GM23338 (cell line): ENCODE data around the gene TMEM145. TPM values are rescaled to one million over a fixed set of nuclear protein-coding genes. Genes with fewer than 3 reads are reported as not detected.

Experiments
- ATAC-seq: fragments of 200-7000 bp; cut with Tn5 transposase; 3 replicates; pipeline ENCODE4 v1.9.1; 2020
- DNase-seq: peaks from one replicate; pipeline ENCODE4 v3.0.0-alpha.2; 2015; ENCODE audit warnings: low spot score
- H2AFZ ChIP-seq: fragments of 200-600 bp; sonication (generic); 2 replicates; pipeline ENCODE4 v1.8.0; 2016; ENCODE audit warnings: antibody characterized with exemption, mild to moderate bottlenecking, moderate library complexity
- H3F3A ChIP-seq: fragments of 200-600 bp; sonication (generic); replicated peaks from 2 replicates; pipeline ENCODE4 v1.8.0; 2017; ENCODE audit warnings: antibody characterized with exemption, mixed run types, low read depth
- H3K27ac ChIP-seq: fragments of 200-600 bp; sonication (generic); 2 replicates; pipeline ENCODE4 v1.6.1; 2016; ENCODE audit warnings: low read depth
- H3K27me3 ChIP-seq: fragments of 200-600 bp; sonication (generic); 2 replicates; pipeline ENCODE4 v1.8.0; 2016; ENCODE audit warnings: mild to moderate bottlenecking, mixed run types, moderate library complexity; ENCODE audit not compliant: insufficient read depth
- H3K36me3 ChIP-seq: fragments of 200-600 bp; sonication (generic); 2 replicates; pipeline ENCODE4 v1.8.0; 2016; ENCODE audit warnings: mild to moderate bottlenecking; ENCODE audit not compliant: insufficient read depth
- H3K4me1 ChIP-seq: fragments of 200-600 bp; sonication (generic); 2 replicates; pipeline ENCODE4 v1.8.0; 2016; ENCODE audit warnings: mild to moderate bottlenecking, moderate library complexity; ENCODE audit not compliant: insufficient read depth
- H3K4me2 ChIP-seq: fragments of 200-600 bp; sonication (generic); 2 replicates; pipeline ENCODE4 v1.7.1; 2017; ENCODE audit warnings: mixed run types
- H3K4me3 ChIP-seq: fragments of 200-600 bp; sonication (generic); 2 replicates; pipeline ENCODE4 v1.6.1; 2016; ENCODE audit warnings: mixed run types
- H3K79me2 ChIP-seq: fragments of 200-600 bp; sonication (generic); replicated peaks from 2 replicates; pipeline ENCODE4 v1.8.0; 2017; ENCODE audit warnings: mild to moderate bottlenecking; ENCODE audit not compliant: insufficient read depth
- H3K9me2 ChIP-seq: fragments of 200-600 bp; sonication (generic); 2 replicates; pipeline ENCODE4 v1.8.0; 2017; ENCODE audit not compliant: insufficient read depth
- H4K20me1 ChIP-seq: fragments of 200-600 bp; sonication (generic); replicated peaks from 2 replicates; pipeline ENCODE4 v1.8.0; 2017; ENCODE audit warnings: mild to moderate bottlenecking; ENCODE audit not compliant: insufficient read depth
- H3K27ac Mint-ChIP-seq: 2 replicates; pipeline ENCODE4 v1.8.0; 2020; ENCODE audit warnings: inconsistent platforms, mild to moderate bottlenecking, moderate library complexity, mixed read lengths
- H3K27me3 Mint-ChIP-seq: 3 replicates; pipeline ENCODE4 v1.8.0; 2022; ENCODE audit warnings: low read depth, mild to moderate bottlenecking, moderate library complexity, mixed read lengths, inconsistent platforms; ENCODE audit not compliant: insufficient read depth, poor library complexity
- H3K36me3 Mint-ChIP-seq: 3 replicates; pipeline ENCODE4 v1.8.0; 2021; ENCODE audit warnings: low read depth, mild to moderate bottlenecking, inconsistent platforms, moderate library complexity, mixed read lengths
- H3K4me1 Mint-ChIP-seq: 3 replicates; pipeline ENCODE4 v1.8.0; 2020; ENCODE audit warnings: mild to moderate bottlenecking, inconsistent platforms, mixed read lengths
- H3K4me3 Mint-ChIP-seq: 3 replicates; pipeline ENCODE4 v1.8.0; 2021; ENCODE audit warnings: moderate library complexity, mild to moderate bottlenecking, inconsistent platforms, mixed read lengths
- H3K9me3 Mint-ChIP-seq: 3 replicates; pipeline ENCODE4 v1.8.0; 2020; ENCODE audit warnings: moderate library complexity, mild to moderate bottlenecking, inconsistent platforms, mixed read lengths
- CREB1 ChIP-seq: fragments of 250-450 bp; sonication (Bioruptor Pico); IDR thresholded peaks from 2 replicates; pipeline ENCODE4 v1.5.0; 2020; ENCODE audit warnings: low read depth, mild to moderate bottlenecking, moderate library complexity
- CTCF ChIP-seq, 2 experiments: fragments of 200-600 bp in 1 of 2; sonication (generic) in 1 of 2; conservative IDR thresholded peaks; 2 replicates each; pipeline versions ENCODE4 v1.5.1 to v1.6.1; 2016 to 2017; ENCODE audit warnings: antibody characterized with exemption in 2 of 2, low read depth in 2 of 2, mild to moderate bottlenecking in 2 of 2, moderate library complexity in 1 of 2
- ETS1 ChIP-seq: IDR thresholded peaks from 2 replicates; pipeline ENCODE4 v1.6.1; 2016; ENCODE audit warnings: antibody characterized with exemption
- EZH2phosphoT487 ChIP-seq: fragments of 200-600 bp; sonication (generic); IDR thresholded peaks from one replicate; pipeline ENCODE4 v1.8.1; 2018; ENCODE audit warnings: antibody characterized with exemption; ENCODE audit not compliant: unreplicated experiment
- JUNB ChIP-seq: IDR thresholded peaks from one replicate; pipeline ENCODE4 v1.6.1; 2016; ENCODE audit warnings: antibody characterized with exemption; ENCODE audit not compliant: unreplicated experiment
- REST ChIP-seq: IDR thresholded peaks from one replicate; pipeline ENCODE4 v1.6.1; 2018; ENCODE audit warnings: antibody characterized with exemption; ENCODE audit not compliant: unreplicated experiment
- STAT1 ChIP-seq: IDR thresholded peaks from one replicate; pipeline ENCODE4 v1.6.1; 2016; ENCODE audit warnings: antibody characterized with exemption; ENCODE audit not compliant: unreplicated experiment
- ZNF114 ChIP-seq: fragments of 250-450 bp; sonication (Bioruptor Pico); IDR thresholded peaks from 2 replicates; pipeline ENCODE4 v1.5.0; 2020; ENCODE audit warnings: mild to moderate bottlenecking, moderate library complexity
- ZNF331 ChIP-seq: fragments of 250-450 bp; sonication (Bioruptor Pico); IDR thresholded peaks from 2 replicates; pipeline ENCODE4 v1.5.0; 2020; ENCODE audit warnings: low read depth, mild to moderate bottlenecking, moderate library complexity
- polyA plus RNA-seq: library from polyadenylated mRNA; unstranded; fragments of >200 nt; fragmentation: Nextera tagmentation; extraction: Ambion mirVana; gene quantifications from 2 replicates; pipeline ENCODE4 v1.2.1, GENCODE V29; 2016
- total RNA-seq: library from RNA; depleted of rRNA; stranded (reverse); fragments of >200 nt; shearing (Covaris generic); gene quantifications from 2 replicates; pipeline ENCODE4 v1.2.3, GENCODE V29; 2014
- TF ChIP-seq, protein P1 (sequence below): fragments of 250-450 bp; sonication (Bioruptor Pico); IDR thresholded peaks from 2 replicates; pipeline ENCODE4 v1.5.0; 2020; ENCODE audit warnings: mild to moderate bottlenecking, moderate library complexity

The TMEM145 gene
- total and polyA plus RNA-seq, 2 experiments from 2014 or later, result 1.9 to 5.4 TPM

DNA sequence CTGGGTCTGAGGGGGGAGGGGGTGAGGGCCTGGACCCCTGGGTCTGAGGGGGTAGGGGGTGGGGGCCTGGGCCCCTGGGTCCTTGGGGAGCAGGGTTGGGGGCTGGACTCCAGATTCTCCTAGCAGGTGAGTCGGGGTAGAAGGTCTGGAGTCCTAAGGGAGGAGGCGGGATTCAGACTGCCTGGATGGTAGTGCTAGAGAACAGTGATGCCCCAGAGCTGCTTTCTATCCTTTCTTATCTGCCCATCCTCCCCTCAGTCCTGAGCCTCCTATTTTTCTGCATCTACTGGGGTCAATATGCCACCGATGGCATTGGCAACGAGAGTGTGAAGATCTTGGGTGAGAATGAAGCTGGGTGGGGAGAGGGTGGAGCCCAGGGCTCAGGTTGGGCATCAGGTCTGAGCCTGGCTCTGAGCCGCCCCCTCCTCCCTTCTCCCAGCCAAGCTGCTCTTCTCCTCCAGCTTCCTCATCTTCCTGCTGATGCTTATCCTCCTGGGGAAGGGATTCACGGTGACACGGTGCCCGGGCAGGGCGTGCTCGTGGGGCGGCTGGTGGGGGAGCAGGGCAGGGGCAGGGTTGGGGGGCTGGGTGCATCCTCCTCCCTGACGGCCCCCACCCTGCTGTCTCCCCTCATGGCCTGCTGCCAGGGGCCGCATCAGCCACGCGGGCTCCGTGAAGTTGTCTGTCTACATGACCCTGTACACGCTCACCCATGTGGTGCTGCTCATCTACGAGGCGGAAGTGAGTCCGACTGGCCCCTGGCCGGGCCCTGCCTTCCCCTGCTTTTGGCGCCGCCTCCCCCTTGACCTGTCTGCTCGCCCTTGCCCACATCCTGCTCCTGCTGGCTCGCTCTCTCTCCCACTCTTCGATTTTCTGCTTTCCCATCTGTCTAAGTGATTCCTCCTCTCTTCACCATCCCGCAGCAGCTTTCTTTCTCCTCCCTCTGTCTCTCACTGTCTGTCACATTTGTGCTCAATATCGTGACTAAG is 3.4 kb downstream of the TMEM145 start:
- no peaks in the 10 kb centered on the region for H4K20me1 ChIP-seq
- DNase-seq (no peak), ATAC-seq (no peak)
- H3K27me3 ChIP-seq, result peaks cover 23% of the 10 kb centered on the region
- Mint-ChIP-seq H3K4me1 (peaks cover 15% of the 10 kb centered on the region), H3K27me3 (peaks cover 29% of the 10 kb centered on the region), H3K36me3 (no peaks in the 10 kb centered on the region), H3K27ac (no peak overlapping the region), H3K9me3 (no peaks in the 10 kb centered on the region), H3K4me3 (no peak overlapping the region; the same call in 2 of the 3 replicates)
- no peak overlapping the region for H3K4me2 ChIP-seq
- no peak overlapping the region; the same call in 1 of the 2 replicates for H2AFZ ChIP-seq
- no peaks in the 10 kb centered on the region for H3K9me2 ChIP-seq
- 0 out of 2 replicates have a peak, but pooled peaks cover 15% of the 10 kb centered on the region for H3F3A ChIP-seq
- H3K4me3 ChIP-seq, result no peak overlapping the region
- TF ChIP-seq ETS1, result no peak
- no peak for TF ChIP-seq ZNF114 (CRISPR knock-in tag)
- TF ChIP-seq, protein P1, sequence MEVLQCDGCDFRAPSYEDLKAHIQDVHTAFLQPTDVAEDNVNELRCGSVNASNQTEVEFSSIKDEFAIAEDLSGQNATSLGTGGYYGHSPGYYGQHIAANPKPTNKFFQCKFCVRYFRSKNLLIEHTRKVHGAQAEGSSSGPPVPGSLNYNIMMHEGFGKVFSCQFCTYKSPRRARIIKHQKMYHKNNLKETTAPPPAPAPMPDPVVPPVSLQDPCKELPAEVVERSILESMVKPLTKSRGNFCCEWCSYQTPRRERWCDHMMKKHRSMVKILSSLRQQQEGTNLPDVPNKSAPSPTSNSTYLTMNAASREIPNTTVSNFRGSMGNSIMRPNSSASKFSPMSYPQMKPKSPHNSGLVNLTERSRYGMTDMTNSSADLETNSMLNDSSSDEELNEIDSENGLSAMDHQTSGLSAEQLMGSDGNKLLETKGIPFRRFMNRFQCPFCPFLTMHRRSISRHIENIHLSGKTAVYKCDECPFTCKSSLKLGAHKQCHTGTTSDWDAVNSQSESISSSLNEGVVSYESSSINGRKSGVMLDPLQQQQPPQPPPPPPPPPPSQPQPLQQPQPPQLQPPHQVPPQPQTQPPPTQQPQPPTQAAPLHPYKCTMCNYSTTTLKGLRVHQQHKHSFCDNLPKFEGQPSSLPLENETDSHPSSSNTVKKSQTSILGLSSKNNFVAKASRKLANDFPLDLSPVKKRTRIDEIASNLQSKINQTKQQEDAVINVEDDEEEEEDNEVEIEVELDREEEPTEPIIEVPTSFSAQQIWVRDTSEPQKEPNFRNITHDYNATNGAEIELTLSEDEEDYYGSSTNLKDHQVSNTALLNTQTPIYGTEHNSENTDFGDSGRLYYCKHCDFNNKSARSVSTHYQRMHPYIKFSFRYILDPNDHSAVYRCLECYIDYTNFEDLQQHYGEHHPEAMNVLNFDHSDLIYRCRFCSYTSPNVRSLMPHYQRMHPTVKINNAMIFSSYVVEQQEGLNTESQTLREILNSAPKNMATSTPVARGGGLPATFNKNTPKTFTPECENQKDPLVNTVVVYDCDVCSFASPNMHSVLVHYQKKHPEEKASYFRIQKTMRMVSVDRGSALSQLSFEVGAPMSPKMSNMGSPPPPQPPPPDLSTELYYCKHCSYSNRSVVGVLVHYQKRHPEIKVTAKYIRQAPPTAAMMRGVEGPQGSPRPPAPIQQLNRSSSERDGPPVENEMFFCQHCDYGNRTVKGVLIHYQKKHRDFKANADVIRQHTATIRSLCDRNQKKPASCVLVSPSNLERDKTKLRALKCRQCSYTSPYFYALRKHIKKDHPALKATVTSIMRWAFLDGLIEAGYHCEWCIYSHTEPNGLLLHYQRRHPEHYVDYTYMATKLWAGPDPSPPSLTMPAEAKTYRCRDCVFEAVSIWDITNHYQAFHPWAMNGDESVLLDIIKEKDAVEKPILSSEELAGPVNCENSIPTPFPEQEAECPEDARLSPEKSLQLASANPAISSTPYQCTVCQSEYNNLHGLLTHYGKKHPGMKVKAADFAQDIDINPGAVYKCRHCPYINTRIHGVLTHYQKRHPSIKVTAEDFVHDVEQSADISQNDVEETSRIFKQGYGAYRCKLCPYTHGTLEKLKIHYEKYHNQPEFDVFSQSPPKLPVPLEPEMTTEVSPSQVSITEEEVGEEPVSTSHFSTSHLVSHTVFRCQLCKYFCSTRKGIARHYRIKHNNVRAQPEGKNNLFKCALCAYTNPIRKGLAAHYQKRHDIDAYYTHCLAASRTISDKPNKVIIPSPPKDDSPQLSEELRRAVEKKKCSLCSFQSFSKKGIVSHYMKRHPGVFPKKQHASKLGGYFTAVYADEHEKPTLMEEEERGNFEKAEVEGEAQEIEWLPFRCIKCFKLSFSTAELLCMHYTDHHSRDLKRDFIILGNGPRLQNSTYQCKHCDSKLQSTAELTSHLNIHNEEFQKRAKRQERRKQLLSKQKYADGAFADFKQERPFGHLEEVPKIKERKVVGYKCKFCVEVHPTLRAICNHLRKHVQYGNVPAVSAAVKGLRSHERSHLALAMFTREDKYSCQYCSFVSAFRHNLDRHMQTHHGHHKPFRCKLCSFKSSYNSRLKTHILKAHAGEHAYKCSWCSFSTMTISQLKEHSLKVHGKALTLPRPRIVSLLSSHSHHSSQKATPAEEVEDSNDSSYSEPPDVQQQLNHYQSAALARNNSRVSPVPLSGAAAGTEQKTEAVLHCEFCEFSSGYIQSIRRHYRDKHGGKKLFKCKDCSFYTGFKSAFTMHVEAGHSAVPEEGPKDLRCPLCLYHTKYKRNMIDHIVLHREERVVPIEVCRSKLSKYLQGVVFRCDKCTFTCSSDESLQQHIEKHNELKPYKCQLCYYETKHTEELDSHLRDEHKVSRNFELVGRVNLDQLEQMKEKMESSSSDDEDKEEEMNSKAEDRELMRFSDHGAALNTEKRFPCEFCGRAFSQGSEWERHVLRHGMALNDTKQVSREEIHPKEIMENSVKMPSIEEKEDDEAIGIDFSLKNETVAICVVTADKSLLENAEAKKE, result no peak
- TF ChIP-seq STAT1, result no peak
- TF ChIP-seq CTCF (conservative IDR thresholded peaks at IDR 0.05; ENCODE audit: low read depth in 2 of 2), result no peak
- TF ChIP-seq EZH2phosphoT487, result no peak
- no peak for TF ChIP-seq ZNF331
- no peak for TF ChIP-seq REST
- no peak for TF ChIP-seq JUNB
- TF ChIP-seq CREB1 (CRISPR knock-in tag), result no peak
- no peaks in the 10 kb centered on the region for H3K36me3 ChIP-seq
- H3K27ac ChIP-seq, result no peak overlapping the region
- peaks cover 5% of the 10 kb centered on the region; the same call in 1 of the 2 replicates for H3K4me1 ChIP-seq
- no peaks in the 10 kb centered on the region for H3K79me2 ChIP-seq
